ENCODE results near the gene UBE2Q2. TPM values are rescaled to one million over a fixed set of nuclear protein-coding genes. Genes with fewer than 3 reads are reported as not detected.
A peak's percentile ranks its signal among the peaks of the same experiment; 100 is the strongest.
"Not testable (repeated sequence)": the region's sequence is repeated elsewhere in the genome, so short reads cannot be mapped to it uniquely, and the experiment has no call there.

Gene UBE2Q2
- total RNA-seq, 1 donor from 2014 or later, result 32.0 TPM

- DNase-seq (ENCODE audit: low spot score in 2 of 2, unreplicated experiment in 2 of 2), result no peak
- H3K4me1 Mint-ChIP-seq, result no peaks in the 10 kb centered on the region
- no peak for TF ChIP-seq CTCF (IDR thresholded peaks at IDR 0.05; ENCODE audit: unreplicated experiment)
- no peaks in the 10 kb centered on the region for H3K9me3 Mint-ChIP-seq
- peaks cover 32% of the 10 kb centered on the region for H3K36me3 Mint-ChIP-seq
- H3K27ac Mint-ChIP-seq, result no peak overlapping the region
- no peaks in the 10 kb centered on the region for H3K27me3 Mint-ChIP-seq (ENCODE audit: low read depth)
- no peak overlapping the region for H3K4me3 Mint-ChIP-seq
Measured at GRCh38 chr15:75857886-75858285, 14.6 kb downstream of the UBE2Q2 start.

- peaks cover 10% of the 10 kb centered on the region for H3K4me1 Mint-ChIP-seq
- no peak for DNase-seq (ENCODE audit: low spot score in 2 of 2, unreplicated experiment in 2 of 2)
- H3K9me3 Mint-ChIP-seq, result no peaks in the 10 kb centered on the region
- no peak for TF ChIP-seq CTCF (IDR thresholded peaks at IDR 0.05; ENCODE audit: unreplicated experiment)
- H3K4me3 Mint-ChIP-seq, result no peak overlapping the region
- no peak overlapping the region for H3K27ac Mint-ChIP-seq
- no peaks in the 10 kb centered on the region for H3K27me3 Mint-ChIP-seq (ENCODE audit: low read depth)
- peaks cover 28% of the 10 kb centered on the region for H3K36me3 Mint-ChIP-seq
Measured at GRCh38 chr15:75861750-75862402, 18.6 kb downstream of the UBE2Q2 start.

GRCh38 chr15:75862796-75863195 lies 19.5 kb downstream of the UBE2Q2 start:
- Mint-ChIP-seq H3K27me3 (ENCODE audit: low read depth) (no peaks in the 10 kb centered on the region), H3K4me1 (peaks cover 10% of the 10 kb centered on the region), H3K27ac (no peak overlapping the region), H3K9me3 (no peaks in the 10 kb centered on the region), H3K36me3 (peaks cover 24% of the 10 kb centered on the region), H3K4me3 (no peak overlapping the region)
- TF ChIP-seq CTCF (IDR thresholded peaks at IDR 0.05; ENCODE audit: unreplicated experiment), result no peak
- DNase-seq (ENCODE audit: low spot score in 2 of 2, unreplicated experiment in 2 of 2), result no peak

GRCh38 chr15:75864213-75865059 lies 21.2 kb downstream of the UBE2Q2 start:
- peaks cover 17% of the 10 kb centered on the region for H3K36me3 Mint-ChIP-seq
- H3K27me3 Mint-ChIP-seq (ENCODE audit: low read depth), result no peaks in the 10 kb centered on the region
- no peak for DNase-seq (ENCODE audit: low spot score in 2 of 2, unreplicated experiment in 2 of 2)
- H3K27ac Mint-ChIP-seq, result peak overlapping the region; percentile 39
- H3K9me3 Mint-ChIP-seq, result no peaks in the 10 kb centered on the region
- no peak overlapping the region for H3K4me3 Mint-ChIP-seq
- no peak for TF ChIP-seq CTCF (IDR thresholded peaks at IDR 0.05; ENCODE audit: unreplicated experiment)
- peaks cover 10% of the 10 kb centered on the region for H3K4me1 Mint-ChIP-seq

GRCh38 chr15:75866045-75866444 lies 22.8 kb downstream of the UBE2Q2 start:
- DNase-seq (ENCODE audit: low spot score in 2 of 2, unreplicated experiment in 2 of 2); H3K4me3 Mint-ChIP-seq; H3K27ac Mint-ChIP-seq; H3K9me3 Mint-ChIP-seq; H3K4me1 Mint-ChIP-seq; H3K27me3 Mint-ChIP-seq (ENCODE audit: low read depth): not testable (repeated sequence)
- peaks cover 22% of the 10 kb centered on the region for H3K36me3 Mint-ChIP-seq

- peaks cover 10% of the 10 kb centered on the region for H3K4me1 Mint-ChIP-seq
- H3K27me3 Mint-ChIP-seq (ENCODE audit: low read depth), result no peaks in the 10 kb centered on the region
- peaks cover 16% of the 10 kb centered on the region for H3K36me3 Mint-ChIP-seq
- no peak for TF ChIP-seq CTCF (IDR thresholded peaks at IDR 0.05; ENCODE audit: unreplicated experiment)
- no peak for DNase-seq (ENCODE audit: low spot score in 2 of 2, unreplicated experiment in 2 of 2)
- H3K27ac Mint-ChIP-seq, result no peak overlapping the region
- no peak overlapping the region for H3K4me3 Mint-ChIP-seq
- no peaks in the 10 kb centered on the region for H3K9me3 Mint-ChIP-seq
Measured at GRCh38 chr15:75866916-75867315, 23.7 kb downstream of the UBE2Q2 start.
